Neural cell (in vitro differentiated cells): Measurements from ENCODE around the gene ASPSCR1. TPM values are rescaled to one million over a fixed set of nuclear protein-coding genes. Genes with fewer than 3 reads are reported as not detected.

ENCODE experiments used
- H2AFZ ChIP-seq: fragments of 200-600, 300-800 bp; sonication (generic), shearing (Covaris generic); 2 replicates; pipeline ENCODE4 v1.6.0; 2014; ENCODE audit warnings: low read depth, mild to moderate bottlenecking, antibody characterized with exemption, low read length, moderate library complexity
- H3F3A ChIP-seq: fragments of 200-600 bp; shearing (Covaris generic); 2 replicates; pipeline ENCODE4 v1.6.1; 2016; ENCODE audit warnings: mild to moderate bottlenecking, moderate library complexity, mixed read lengths, antibody characterized with exemption, low read length; ENCODE audit not compliant: insufficient read depth, poor library complexity, severe bottlenecking
- H3K27ac ChIP-seq: fragments of 200-600, 300-800 bp; sonication (generic), shearing (Covaris generic); 2 replicates; pipeline ENCODE4 v1.5.1; 2014; ENCODE audit warnings: mild to moderate bottlenecking, low read length, moderate library complexity
- H3K27me3 ChIP-seq: fragments of 300-800, 200-600 bp; sonication (generic), shearing (Covaris generic); 2 replicates; pipeline ENCODE4 v1.6.0; 2014; ENCODE audit warnings: mild to moderate bottlenecking, low read depth, low read length, moderate library complexity; ENCODE audit not compliant: insufficient read depth
- H3K36me3 ChIP-seq: fragments of 300-800, 200-600 bp; sonication (generic), shearing (Covaris generic); 2 replicates; pipeline ENCODE4 v1.5.1; 2014; ENCODE audit warnings: mild to moderate bottlenecking, antibody characterized with exemption, low read length, moderate library complexity; ENCODE audit not compliant: insufficient read depth
- H3K4me2 ChIP-seq: fragments of 300-800, 200-600 bp; sonication (generic), shearing (Covaris generic); 2 replicates; pipeline ENCODE4 v1.6.0; 2014; ENCODE audit warnings: mild to moderate bottlenecking, low read length
- H3K4me3 ChIP-seq: fragments of 300-800, 200-600 bp; sonication (generic), shearing (Covaris generic); 2 replicates; pipeline ENCODE4 v1.5.1; 2014; ENCODE audit warnings: mild to moderate bottlenecking, low read length, moderate library complexity
- H3K79me2 ChIP-seq: fragments of 200-600 bp; shearing (Covaris generic); replicated peaks from 2 replicates; pipeline ENCODE4 v1.6.0; 2014; ENCODE audit warnings: mild to moderate bottlenecking, low read length, moderate library complexity; ENCODE audit not compliant: insufficient read depth
- H3K9ac ChIP-seq: fragments of 300-800, 200-600 bp; sonication (generic), shearing (Covaris generic); 2 replicates; pipeline ENCODE4 v1.6.1; 2016; ENCODE audit warnings: mild to moderate bottlenecking, low read length, mixed read lengths
- H3K9me2 ChIP-seq: fragments of 200-600 bp; shearing (Covaris generic); 2 replicates; pipeline ENCODE4 v1.6.1; 2016; ENCODE audit warnings: mild to moderate bottlenecking, low read length, mixed read lengths; ENCODE audit not compliant: insufficient read depth
- H3K9me3 ChIP-seq: fragments of 200-600, 300-800 bp; sonication (generic), shearing (Covaris generic); 2 replicates; pipeline ENCODE4 v1.6.1; 2016; ENCODE audit warnings: mild to moderate bottlenecking, mixed run types, low read length, moderate library complexity, mixed read lengths
- H4K20me1 ChIP-seq: fragments of 200-600 bp; shearing (Covaris generic); 2 replicates; pipeline ENCODE4 v1.6.1; 2016; ENCODE audit warnings: mild to moderate bottlenecking, mixed run types; ENCODE audit not compliant: insufficient read depth
- EP300 ChIP-seq: fragments of 450-650 bp; conservative IDR thresholded peaks from 2 replicates; pipeline ENCODE4 v1.6.1; 2014; ENCODE audit warnings: antibody characterized with exemption, mild to moderate bottlenecking, moderate library complexity; ENCODE audit not compliant: poor library complexity, severe bottlenecking
- EZH2 ChIP-seq: fragments of 200-600, 300-800 bp; shearing (Covaris generic), sonication (generic); IDR thresholded peaks from 2 replicates; pipeline ENCODE4 v1.6.1; 2014; ENCODE audit warnings: antibody characterized with exemption, low read length, borderline replicate concordance, mild to moderate bottlenecking; ENCODE audit not compliant: insufficient read depth, poor library complexity, severe bottlenecking
- MXI1 ChIP-seq: fragments of 450-650 bp; conservative IDR thresholded peaks from 2 replicates; pipeline ENCODE4 v1.6.1; 2014; ENCODE audit warnings: antibody characterized with exemption, mild to moderate bottlenecking; ENCODE audit not compliant: poor library complexity, severe bottlenecking
- POLR2AphosphoS5 ChIP-seq: IDR thresholded peaks from 2 replicates; pipeline ENCODE4 v1.6.1; 2012
- RAD21 ChIP-seq: fragments of 450-650 bp; conservative IDR thresholded peaks from 2 replicates; pipeline ENCODE4 v1.6.1; 2014; ENCODE audit warnings: antibody characterized with exemption, mild to moderate bottlenecking, moderate library complexity
- REST ChIP-seq: IDR thresholded peaks from 2 replicates; pipeline ENCODE4 v1.6.1; 2012; ENCODE audit warnings: borderline replicate concordance
- SMC3 ChIP-seq: fragments of 450-650 bp; conservative IDR thresholded peaks from 2 replicates; pipeline ENCODE4 v1.6.1; 2014; ENCODE audit warnings: antibody characterized with exemption, mild to moderate bottlenecking, moderate library complexity; ENCODE audit not compliant: poor library complexity
- TAF1 ChIP-seq: IDR thresholded peaks from 2 replicates; pipeline ENCODE4 v1.6.1; 2012; ENCODE audit warnings: low read depth
- polyA plus RNA-seq: library from polyadenylated mRNA; depleted of rRNA; stranded (reverse); fragments of >200 nt; gene quantifications from 2 replicates; pipeline ENCODE4 v1.2.3, GENCODE V29; 2014
- TF ChIP-seq, protein P1 (sequence below): fragments of 450-650 bp; IDR thresholded peaks from 2 replicates; pipeline ENCODE4 v1.5.1; 2014; ENCODE audit warnings: antibody characterized with exemption, mild to moderate bottlenecking, moderate library complexity; ENCODE audit not compliant: poor library complexity, severe bottlenecking

ASPSCR1 gene
- polyA plus RNA-seq, 1 donor from 2014 or later = 28.0 TPM

DNA sequence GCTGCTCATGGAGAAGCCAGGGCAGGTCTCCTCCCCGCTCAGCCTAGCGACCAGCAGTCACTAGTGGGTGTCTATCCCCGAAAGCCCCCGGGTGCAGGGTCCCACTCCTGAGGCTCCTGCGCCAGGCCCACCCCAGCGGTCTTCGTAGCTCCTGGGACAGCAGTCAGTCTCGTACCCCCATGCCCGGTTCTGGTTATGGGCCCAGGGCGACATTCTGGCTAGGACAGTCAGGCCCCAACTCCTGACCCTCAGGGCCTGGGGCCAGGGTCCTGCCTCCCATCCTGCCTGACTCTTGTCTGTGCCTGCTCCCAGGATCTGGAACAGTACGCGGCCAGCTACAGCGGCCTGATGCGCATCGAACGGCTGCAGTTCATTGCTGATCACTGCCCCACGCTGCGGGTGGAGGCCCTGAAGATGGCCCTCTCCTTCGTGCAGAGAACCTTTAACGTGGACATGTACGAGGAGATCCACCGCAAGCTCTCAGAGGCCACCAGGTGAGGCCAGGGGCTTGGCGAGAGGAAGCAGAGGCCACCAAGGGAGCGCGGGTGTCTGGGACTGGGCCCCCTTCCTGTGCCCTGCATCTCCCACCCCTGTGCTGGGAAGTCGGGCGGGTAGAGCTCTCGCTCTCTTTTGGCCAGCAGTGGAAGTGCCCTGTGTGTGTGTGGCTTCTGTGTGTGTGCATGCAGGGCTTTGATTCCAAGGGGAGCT is 76.3 kb downstream of the ASPSCR1 start:
- H3K4me2 ChIP-seq = no peak overlapping the region
- no peaks in the 10 kb centered on the region for H3K36me3 ChIP-seq
- H3K9me3 ChIP-seq = no peaks in the 10 kb centered on the region
- H3F3A ChIP-seq = no peaks in the 10 kb centered on the region
- no peaks in the 10 kb centered on the region for H3K27me3 ChIP-seq
- H3K27ac ChIP-seq = no peak overlapping the region
- peak overlapping the region; percentile 92 for H3K4me3 ChIP-seq
- no peaks in the 10 kb centered on the region for H4K20me1 ChIP-seq
- H2AFZ ChIP-seq = no peak overlapping the region
- peaks cover 10% of the 10 kb centered on the region for H3K79me2 ChIP-seq
- H3K9me2 ChIP-seq = no peaks in the 10 kb centered on the region
- no peak overlapping the region for H3K9ac ChIP-seq
- no peak for TF ChIP-seq RAD21
- no peak for TF ChIP-seq POLR2AphosphoS5
- TF ChIP-seq TAF1 = no peak

DNA sequence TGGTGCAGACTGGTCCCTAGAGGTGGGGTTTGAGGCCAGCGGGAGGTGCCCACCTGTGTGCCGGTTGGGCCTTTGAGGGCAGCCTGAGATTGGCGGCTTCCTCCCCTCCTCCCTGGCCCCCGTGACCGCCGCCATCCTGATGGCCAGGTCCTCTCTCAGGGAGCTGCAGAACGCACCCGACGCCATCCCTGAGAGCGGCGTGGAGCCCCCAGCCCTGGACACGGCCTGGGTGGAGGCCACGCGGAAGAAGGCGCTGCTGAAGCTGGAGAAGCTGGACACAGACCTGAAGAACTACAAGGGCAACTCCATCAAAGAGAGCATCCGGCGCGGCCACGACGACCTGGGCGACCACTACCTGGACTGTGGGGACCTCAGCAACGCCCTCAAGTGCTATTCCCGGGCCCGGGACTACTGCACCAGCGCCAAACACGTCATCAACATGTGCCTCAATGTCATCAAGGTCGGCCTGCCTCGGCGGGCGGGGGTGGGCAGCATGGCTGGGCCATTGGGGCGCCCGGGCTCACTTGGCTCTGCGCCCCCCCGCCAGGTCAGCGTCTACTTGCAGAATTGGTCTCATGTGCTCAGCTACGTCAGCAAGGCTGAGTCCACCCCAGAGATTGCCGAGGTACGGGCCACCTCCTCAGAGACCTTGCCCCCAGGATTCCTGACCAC is 77.1 kb downstream of the ASPSCR1 start:
- H2AFZ ChIP-seq = no peak overlapping the region
- no peaks in the 10 kb centered on the region for H3K27me3 ChIP-seq
- H4K20me1 ChIP-seq = no peaks in the 10 kb centered on the region
- no peak overlapping the region for H3K4me2 ChIP-seq
- no peak overlapping the region for H3K27ac ChIP-seq
- H3F3A ChIP-seq = no peaks in the 10 kb centered on the region
- no peaks in the 10 kb centered on the region for H3K9me3 ChIP-seq
- H3K9me2 ChIP-seq = no peaks in the 10 kb centered on the region
- H3K9ac ChIP-seq = no peak overlapping the region
- peaks cover 10% of the 10 kb centered on the region for H3K79me2 ChIP-seq
- no peak overlapping the region for H3K4me3 ChIP-seq
- TF ChIP-seq RAD21 (no peak), SMC3 (no peak), POLR2AphosphoS5 (no peak), TAF1 (no peak), EP300 (no peak), EZH2 (no peak), MXI1 (no peak), REST (no peak)
- TF ChIP-seq, protein P1, sequence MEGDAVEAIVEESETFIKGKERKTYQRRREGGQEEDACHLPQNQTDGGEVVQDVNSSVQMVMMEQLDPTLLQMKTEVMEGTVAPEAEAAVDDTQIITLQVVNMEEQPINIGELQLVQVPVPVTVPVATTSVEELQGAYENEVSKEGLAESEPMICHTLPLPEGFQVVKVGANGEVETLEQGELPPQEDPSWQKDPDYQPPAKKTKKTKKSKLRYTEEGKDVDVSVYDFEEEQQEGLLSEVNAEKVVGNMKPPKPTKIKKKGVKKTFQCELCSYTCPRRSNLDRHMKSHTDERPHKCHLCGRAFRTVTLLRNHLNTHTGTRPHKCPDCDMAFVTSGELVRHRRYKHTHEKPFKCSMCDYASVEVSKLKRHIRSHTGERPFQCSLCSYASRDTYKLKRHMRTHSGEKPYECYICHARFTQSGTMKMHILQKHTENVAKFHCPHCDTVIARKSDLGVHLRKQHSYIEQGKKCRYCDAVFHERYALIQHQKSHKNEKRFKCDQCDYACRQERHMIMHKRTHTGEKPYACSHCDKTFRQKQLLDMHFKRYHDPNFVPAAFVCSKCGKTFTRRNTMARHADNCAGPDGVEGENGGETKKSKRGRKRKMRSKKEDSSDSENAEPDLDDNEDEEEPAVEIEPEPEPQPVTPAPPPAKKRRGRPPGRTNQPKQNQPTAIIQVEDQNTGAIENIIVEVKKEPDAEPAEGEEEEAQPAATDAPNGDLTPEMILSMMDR = no peak
- no peaks in the 10 kb centered on the region for H3K36me3 ChIP-seq
